Suprapubic skin (tissue), 3 donors: ENCODE data around the gene ATL1.
"Not testable (repeated sequence)": the region's sequence is repeated elsewhere in the genome, so short reads cannot be mapped to it uniquely, and the experiment has no call there.

Experiments
- POLR2AphosphoS5 ChIP-seq, 3 donors: sonication (generic); formaldehyde crosslinking; IDR thresholded peaks; one replicate each; pipeline ENCODE4 v1.6.1; 2017; ENCODE audit warnings: antibody characterized with exemption in 3 of 3
- TF ChIP-seq, protein P1 (sequence below), 2 donors: fragments of 200-600 bp in 1 of 2; fragments of 450-650 bp in 1 of 2; sonication (generic) in 1 of 2; IDR thresholded peaks; one replicate each; pipeline ENCODE4 v1.5.1; 2016 to 2019; ENCODE audit warnings: antibody characterized with exemption in 2 of 2, mild to moderate bottlenecking in 1 of 2, moderate library complexity in 1 of 2

DNA sequence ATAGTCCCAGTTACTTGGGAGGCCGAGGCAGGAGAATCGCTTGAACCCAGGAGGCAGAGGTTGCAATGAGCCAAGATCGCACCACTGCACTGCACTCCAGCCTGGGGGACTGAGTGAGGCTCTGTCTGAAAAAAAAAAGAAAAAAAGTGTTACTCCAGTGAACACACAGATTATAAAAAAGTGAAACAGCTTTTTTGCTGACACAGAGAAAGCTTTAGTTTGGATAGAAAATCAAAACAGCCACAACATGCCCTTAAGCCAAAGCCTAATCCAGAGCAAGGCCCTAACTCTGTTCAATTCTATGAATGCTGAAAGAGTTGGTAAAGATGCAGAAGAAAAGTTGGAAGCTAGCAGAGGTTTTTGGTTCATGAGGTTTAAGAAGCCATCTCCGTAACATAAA is 65.0 kb downstream of the ATL1 start:
- not testable (repeated sequence) for TF ChIP-seq POLR2AphosphoS5 (IDR thresholded peaks at IDR 0.05)
- TF ChIP-seq, protein P1, sequence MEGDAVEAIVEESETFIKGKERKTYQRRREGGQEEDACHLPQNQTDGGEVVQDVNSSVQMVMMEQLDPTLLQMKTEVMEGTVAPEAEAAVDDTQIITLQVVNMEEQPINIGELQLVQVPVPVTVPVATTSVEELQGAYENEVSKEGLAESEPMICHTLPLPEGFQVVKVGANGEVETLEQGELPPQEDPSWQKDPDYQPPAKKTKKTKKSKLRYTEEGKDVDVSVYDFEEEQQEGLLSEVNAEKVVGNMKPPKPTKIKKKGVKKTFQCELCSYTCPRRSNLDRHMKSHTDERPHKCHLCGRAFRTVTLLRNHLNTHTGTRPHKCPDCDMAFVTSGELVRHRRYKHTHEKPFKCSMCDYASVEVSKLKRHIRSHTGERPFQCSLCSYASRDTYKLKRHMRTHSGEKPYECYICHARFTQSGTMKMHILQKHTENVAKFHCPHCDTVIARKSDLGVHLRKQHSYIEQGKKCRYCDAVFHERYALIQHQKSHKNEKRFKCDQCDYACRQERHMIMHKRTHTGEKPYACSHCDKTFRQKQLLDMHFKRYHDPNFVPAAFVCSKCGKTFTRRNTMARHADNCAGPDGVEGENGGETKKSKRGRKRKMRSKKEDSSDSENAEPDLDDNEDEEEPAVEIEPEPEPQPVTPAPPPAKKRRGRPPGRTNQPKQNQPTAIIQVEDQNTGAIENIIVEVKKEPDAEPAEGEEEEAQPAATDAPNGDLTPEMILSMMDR (IDR thresholded peaks at IDR 0.05): not testable (repeated sequence)
